Stimulated activated naive B cell treated with anti-CD40 and anti-IgM and Interleukin-4, amounts not matched to agents 10 μg/mL and 1 μg/mL and 100 μg/mL, for 72 hours (primary cell): ENCODE results near the gene FOXP1.

Source experiments
- ATAC-seq, 2 donors: fragments of 150-1000 bp; cut with Tn5 transposase; replicated peaks; 2 replicates each; pipeline ENCODE4 v1.10.0; 2021; ENCODE audit warnings: moderate library complexity in 1 of 2
- DNase-seq: peaks from one replicate; pipeline ENCODE4 v3.0.0; 2021
- H3K27ac Mint-ChIP-seq: one replicate; pipeline ENCODE4 v1.8.0; 2022; ENCODE audit warnings: mild to moderate bottlenecking, mixed read lengths
- H3K27me3 Mint-ChIP-seq, 2 donors: one replicate each; pipeline ENCODE4 v1.8.0; 2022; ENCODE audit warnings: mixed read lengths in 2 of 2
- H3K36me3 Mint-ChIP-seq, 2 donors: one replicate each; pipeline ENCODE4 v1.8.0; 2022; ENCODE audit warnings: mixed read lengths in 2 of 2, mild to moderate bottlenecking in 1 of 2
- H3K4me1 Mint-ChIP-seq, 2 donors: one replicate each; pipeline ENCODE4 v1.8.0; 2022; ENCODE audit warnings: mixed read lengths in 2 of 2, mild to moderate bottlenecking in 1 of 2
- H3K4me3 Mint-ChIP-seq, 2 donors: one replicate each; pipeline ENCODE4 v1.8.0; 2022; ENCODE audit warnings: mild to moderate bottlenecking in 2 of 2, mixed read lengths in 2 of 2, moderate library complexity in 1 of 2
- H3K9me3 Mint-ChIP-seq, 2 donors: one replicate each; pipeline ENCODE4 v1.8.0; 2022; ENCODE audit warnings: mixed read lengths in 2 of 2, mild to moderate bottlenecking in 1 of 2

Gene FOXP1

DNA sequence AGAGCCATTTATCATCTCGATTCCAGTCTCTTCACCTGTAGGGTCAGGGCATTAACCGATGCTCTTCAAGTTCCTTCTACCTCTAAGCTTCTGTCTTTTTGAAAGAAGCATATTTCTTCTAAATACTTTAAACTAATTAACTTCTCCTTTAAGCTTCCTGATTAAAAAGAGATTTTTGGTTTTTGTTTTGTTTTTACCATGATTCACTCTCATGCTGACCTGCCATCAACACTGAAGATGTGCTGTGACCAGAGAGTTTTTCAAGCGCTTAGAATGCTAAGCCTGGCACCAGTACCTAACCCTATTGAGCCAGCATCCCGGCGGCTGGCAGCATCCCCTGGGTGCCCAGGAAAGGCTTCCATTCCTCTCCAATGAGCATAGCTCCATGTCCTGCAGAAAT is 89.3 kb downstream of the FOXP1 start:
- peak overlapping the region in 1 of 2 donors; percentile 31 for H3K4me3 Mint-ChIP-seq
- H3K9me3 Mint-ChIP-seq: peaks cover 6 to 9% of the 10 kb centered on the region in 2 donors
- H3K27me3 Mint-ChIP-seq: no peaks in the 10 kb centered on the region
- H3K4me1 Mint-ChIP-seq: peaks cover 41 to 73% of the 10 kb centered on the region in 2 donors
- DNase-seq (no peak), ATAC-seq (peak in 1 of 2 donors; percentile 19)
- H3K27ac Mint-ChIP-seq: peak overlapping the region; percentile 83
- peaks cover 35 to 41% of the 10 kb centered on the region in 2 donors for H3K36me3 Mint-ChIP-seq

DNA sequence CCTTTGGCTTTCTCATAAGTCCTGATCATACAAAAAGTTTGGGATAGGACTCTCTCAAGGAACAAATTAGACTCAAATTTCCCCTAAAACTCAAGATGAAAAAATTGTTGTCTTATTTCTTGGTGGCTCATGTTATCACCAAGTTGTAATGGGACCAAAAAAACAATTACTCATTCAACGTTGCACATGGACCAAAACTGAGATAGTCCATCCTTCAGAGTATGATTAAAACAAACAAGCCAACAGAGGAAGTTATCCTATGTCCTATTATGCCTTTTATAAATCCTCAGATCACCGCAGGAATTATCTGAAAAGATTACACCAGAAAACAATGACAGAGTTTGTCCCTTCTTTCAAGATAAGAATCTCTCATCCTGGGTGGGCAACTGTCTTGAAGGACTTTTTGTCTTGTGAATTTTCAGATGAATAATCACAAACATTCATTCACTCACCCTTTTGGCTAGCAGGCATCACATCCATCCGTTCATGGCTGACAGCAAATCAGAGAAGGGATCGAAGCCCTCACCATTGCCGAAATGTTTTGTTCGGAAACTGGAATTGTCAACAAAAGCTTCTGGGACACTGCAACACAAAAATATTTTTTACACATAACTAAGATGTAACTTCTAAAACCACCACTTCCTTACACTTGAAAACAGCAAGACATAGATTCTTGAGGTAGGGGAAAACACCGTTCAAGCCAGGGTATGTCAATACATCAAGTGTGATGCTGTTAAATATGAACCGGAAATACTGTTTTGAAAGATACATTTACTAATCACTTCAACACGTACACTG is 90.4 kb downstream of the FOXP1 start:
- Mint-ChIP-seq H3K4me3 (no peak overlapping the region), H3K9me3 (peaks cover 6 to 9% of the 10 kb centered on the region in 2 donors), H3K27me3 (no peaks in the 10 kb centered on the region), H3K27ac (peak overlapping the region; percentile 88), H3K4me1 (peaks cover 41 to 73% of the 10 kb centered on the region in 2 donors), H3K36me3 (peaks cover 39 to 42% of the 10 kb centered on the region in 2 donors)
- DNase-seq (no peak), ATAC-seq (peak; percentile 78 to 88)

DNA sequence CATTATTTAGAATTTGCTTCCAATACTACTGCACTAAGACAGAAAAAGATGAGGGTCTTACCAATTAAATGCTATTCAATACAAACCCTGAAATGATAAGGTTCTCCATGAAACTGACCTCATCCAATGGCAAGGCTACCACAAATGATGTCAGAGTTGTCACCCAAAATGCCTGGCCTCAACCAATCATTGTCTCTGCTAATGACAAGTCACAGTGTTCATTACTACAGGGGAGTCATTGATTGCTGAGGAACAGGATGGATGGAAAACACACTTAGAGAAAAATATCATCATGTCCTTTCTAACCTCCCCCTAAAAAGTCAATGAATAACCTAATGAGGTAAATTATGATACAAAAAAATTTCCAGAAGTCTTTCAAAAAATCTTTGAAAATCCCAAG is 91.0 kb downstream of the FOXP1 start:
- Mint-ChIP-seq H3K27me3 (no peaks in the 10 kb centered on the region), H3K27ac (peak overlapping the region; percentile 81), H3K4me1 (peaks cover 40 to 72% of the 10 kb centered on the region in 2 donors), H3K4me3 (no peak overlapping the region), H3K36me3 (peaks cover 39 to 42% of the 10 kb centered on the region in 2 donors), H3K9me3 (peaks cover 6 to 9% of the 10 kb centered on the region in 2 donors)
- no peak for DNase-seq
- ATAC-seq: peak; percentile 20 to 35

DNA sequence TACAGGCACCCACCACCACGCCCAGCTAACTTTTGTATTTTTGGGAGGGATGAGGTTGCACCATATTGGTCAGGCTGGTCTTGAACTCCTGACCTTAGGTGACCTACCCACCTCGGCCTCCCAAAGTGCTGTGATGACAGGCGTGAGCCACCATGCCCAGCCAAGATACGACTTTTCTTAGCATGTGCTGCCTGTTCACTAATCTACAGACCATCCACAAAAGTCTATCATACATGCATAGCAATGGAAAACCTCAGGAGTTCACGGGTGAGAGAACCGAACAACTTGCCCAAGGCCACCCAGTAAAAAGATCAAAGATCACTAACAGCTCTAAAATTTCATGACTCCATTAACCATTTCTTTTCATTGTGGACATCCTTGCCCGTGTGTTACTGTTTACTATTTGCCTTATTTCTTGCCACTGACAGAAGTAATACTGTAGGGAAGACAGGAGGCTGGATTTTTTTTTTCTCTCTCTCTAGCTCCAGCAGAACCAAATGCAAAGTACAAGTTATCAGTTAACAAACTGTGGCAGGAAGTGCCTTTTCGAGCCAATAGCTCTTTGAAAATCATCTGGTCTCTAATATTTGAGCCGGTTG is 92.3 kb downstream of the FOXP1 start:
- H3K36me3 Mint-ChIP-seq: peaks cover 38 to 42% of the 10 kb centered on the region in 2 donors
- H3K4me3 Mint-ChIP-seq: no peak overlapping the region
- H3K9me3 Mint-ChIP-seq: peaks cover 6 to 9% of the 10 kb centered on the region in 2 donors
- H3K4me1 Mint-ChIP-seq: peaks cover 37 to 70% of the 10 kb centered on the region in 2 donors
- no peak overlapping the region for H3K27ac Mint-ChIP-seq
- no peak for ATAC-seq
- DNase-seq: no peak
- H3K27me3 Mint-ChIP-seq: no peaks in the 10 kb centered on the region

DNA sequence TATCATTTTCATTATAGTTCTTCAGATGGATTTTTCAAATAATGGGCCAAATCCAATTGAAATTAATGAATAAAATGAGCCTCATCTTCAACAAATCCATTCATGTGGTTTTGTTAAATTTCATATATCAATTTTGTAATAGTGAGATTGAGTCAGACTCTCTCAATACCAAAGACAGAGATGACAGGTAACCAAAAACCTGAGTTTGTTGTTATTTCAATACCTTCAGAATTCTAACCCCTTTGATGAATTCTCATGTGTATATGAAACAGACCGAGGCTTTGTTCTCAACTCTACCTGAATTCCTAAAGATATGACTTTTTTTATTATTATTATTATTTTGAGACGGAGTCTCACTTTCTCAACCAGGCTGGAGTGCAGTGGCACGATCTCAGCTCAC is 92.8 kb downstream of the FOXP1 start:
- peaks cover 6 to 9% of the 10 kb centered on the region in 2 donors for H3K9me3 Mint-ChIP-seq
- no peak for DNase-seq
- H3K4me3 Mint-ChIP-seq: no peak overlapping the region
- H3K27ac Mint-ChIP-seq: no peak overlapping the region
- no peaks in the 10 kb centered on the region for H3K27me3 Mint-ChIP-seq
- ATAC-seq: no peak
- H3K4me1 Mint-ChIP-seq: peaks cover 36 to 69% of the 10 kb centered on the region in 2 donors
- peaks cover 36 to 42% of the 10 kb centered on the region in 2 donors for H3K36me3 Mint-ChIP-seq

DNA sequence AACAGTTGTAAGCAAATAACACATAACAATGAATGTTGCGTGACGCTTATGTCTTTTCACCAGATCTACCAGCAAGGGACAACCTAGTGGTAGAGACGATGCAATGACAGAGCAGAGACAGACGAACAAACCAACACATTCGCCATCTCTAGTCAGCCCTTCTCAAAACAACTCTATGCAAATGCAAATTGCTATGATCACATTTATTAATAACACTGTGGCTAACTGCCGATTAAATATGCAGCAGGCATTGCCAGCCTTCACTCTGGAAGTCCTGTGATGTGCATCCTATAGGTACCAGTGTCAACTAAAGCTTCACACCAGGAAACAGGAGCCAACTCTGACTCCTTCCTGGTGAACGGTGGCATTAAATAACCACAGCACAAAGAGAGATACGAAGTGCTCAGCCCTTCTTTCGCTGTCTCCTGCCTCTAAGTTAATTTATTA is 94.2 kb downstream of the FOXP1 start:
- Mint-ChIP-seq H3K4me3 (no peak overlapping the region), H3K27me3 (no peaks in the 10 kb centered on the region), H3K27ac (peak overlapping the region; percentile 31), H3K4me1 (peaks cover 29 to 66% of the 10 kb centered on the region in 2 donors), H3K9me3 (peaks cover 6 to 9% of the 10 kb centered on the region in 2 donors), H3K36me3 (peaks cover 36 to 43% of the 10 kb centered on the region in 2 donors)
- DNase-seq (no peak), ATAC-seq (no peak)

DNA sequence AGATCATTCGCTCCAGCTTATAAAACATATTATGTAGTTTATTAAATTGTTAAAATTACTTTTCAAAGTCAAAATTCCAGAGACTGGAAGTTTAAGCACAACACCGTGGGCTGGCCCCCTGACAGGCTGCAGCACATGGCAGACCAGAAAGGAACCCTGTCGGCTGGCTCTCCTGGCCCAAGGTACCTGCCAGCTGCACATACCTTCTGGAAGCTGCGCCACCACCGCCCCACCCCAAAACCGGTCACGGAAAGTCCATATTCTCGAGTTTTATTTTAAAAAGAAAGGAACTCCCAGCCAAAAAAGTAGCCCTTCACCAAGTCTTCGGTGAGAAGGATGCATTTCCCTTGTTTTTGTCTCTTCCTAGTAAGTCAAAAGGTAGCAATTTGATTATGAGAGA is 94.6 kb downstream of the FOXP1 start:
- Mint-ChIP-seq H3K27ac (no peak overlapping the region), H3K4me1 (peaks cover 26 to 65% of the 10 kb centered on the region in 2 donors), H3K27me3 (no peaks in the 10 kb centered on the region), H3K36me3 (peaks cover 36 to 43% of the 10 kb centered on the region in 2 donors), H3K9me3 (peaks cover 6 to 9% of the 10 kb centered on the region in 2 donors), H3K4me3 (no peak overlapping the region)
- no peak for DNase-seq
- no peak for ATAC-seq

DNA sequence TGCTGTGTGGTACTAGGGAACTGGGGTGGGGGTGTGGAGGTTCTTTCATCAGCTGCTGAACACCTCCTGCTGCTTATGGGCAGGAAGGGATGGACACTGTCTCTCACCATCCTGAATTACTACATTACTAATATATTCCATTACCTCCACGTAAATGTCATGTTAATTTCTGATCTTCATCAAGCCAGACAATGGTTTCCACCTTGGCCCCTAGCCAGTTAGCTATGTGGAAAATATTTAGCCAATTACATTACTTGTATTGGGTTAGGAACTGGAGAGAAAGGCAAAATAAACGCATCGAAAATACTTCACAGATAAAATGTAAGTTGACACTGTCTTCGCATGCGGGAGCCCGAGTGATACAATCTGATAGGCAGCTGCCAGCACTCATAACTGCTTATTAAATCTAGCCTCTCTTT is 95.1 kb downstream of the FOXP1 start:
- DNase-seq (no peak), ATAC-seq (no peak)
- Mint-ChIP-seq H3K36me3 (peaks cover 37 to 44% of the 10 kb centered on the region in 2 donors), H3K9me3 (peaks cover 6 to 9% of the 10 kb centered on the region in 2 donors), H3K27me3 (no peaks in the 10 kb centered on the region), H3K27ac (no peak overlapping the region), H3K4me1 (peaks cover 27 to 67% of the 10 kb centered on the region in 2 donors), H3K4me3 (no peak overlapping the region)

DNA sequence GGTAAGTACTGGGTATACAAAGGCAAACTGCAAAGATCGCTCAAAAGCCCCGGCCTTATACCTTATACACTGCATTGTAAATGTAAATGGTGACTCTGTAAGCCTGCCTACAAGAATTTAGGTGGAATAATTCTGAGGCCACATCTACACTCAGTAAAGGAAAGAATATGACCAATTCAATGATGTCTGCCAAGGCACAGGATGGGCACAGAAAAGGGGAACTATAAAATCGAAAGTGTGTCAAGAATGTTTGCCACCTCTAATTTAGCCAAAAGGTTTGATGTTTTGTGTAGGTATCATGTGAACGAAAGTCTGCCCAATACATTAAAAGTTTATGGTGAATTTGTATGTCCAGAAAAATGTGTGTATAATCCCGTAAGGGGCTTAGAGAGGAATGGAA is 96.1 kb downstream of the FOXP1 start:
- peaks cover 20 to 57% of the 10 kb centered on the region in 2 donors for H3K4me1 Mint-ChIP-seq
- no peaks in the 10 kb centered on the region for H3K27me3 Mint-ChIP-seq
- ATAC-seq (peak; percentile 89 to 92), DNase-seq (no peak)
- H3K9me3 Mint-ChIP-seq: peaks cover 4 to 6% of the 10 kb centered on the region in 2 donors
- H3K4me3 Mint-ChIP-seq: peak overlapping the region; percentile 1 to 60
- peaks cover 27 to 34% of the 10 kb centered on the region in 2 donors for H3K36me3 Mint-ChIP-seq
- H3K27ac Mint-ChIP-seq: peak overlapping the region; percentile 86

DNA sequence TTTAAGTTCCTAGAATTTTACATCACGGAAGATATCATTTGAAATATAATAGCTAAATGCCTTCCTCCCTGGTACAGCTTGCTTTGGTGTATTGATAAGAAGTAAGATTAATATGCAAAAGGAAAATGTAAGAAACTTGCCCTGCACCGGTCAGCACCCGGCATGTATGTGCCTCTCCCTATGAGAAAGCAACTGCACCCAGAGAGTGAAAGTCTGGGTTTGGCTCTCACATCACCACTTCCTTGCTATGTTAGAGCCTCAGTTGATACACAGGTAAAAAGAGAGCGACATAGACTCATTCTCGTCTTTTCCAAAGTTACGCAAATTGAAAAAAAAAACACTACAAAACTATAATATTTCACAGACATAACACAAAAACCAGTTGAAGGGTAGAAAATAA is 96.7 kb downstream of the FOXP1 start:
- DNase-seq (no peak), ATAC-seq (no peak)
- H3K27me3 Mint-ChIP-seq: no peaks in the 10 kb centered on the region
- peaks cover 4 to 5% of the 10 kb centered on the region in 2 donors for H3K9me3 Mint-ChIP-seq
- peak overlapping the region; percentile 86 for H3K27ac Mint-ChIP-seq
- peaks cover 25 to 33% of the 10 kb centered on the region in 2 donors for H3K36me3 Mint-ChIP-seq
- peaks cover 21 to 54% of the 10 kb centered on the region in 2 donors for H3K4me1 Mint-ChIP-seq
- no peak overlapping the region for H3K4me3 Mint-ChIP-seq

DNA sequence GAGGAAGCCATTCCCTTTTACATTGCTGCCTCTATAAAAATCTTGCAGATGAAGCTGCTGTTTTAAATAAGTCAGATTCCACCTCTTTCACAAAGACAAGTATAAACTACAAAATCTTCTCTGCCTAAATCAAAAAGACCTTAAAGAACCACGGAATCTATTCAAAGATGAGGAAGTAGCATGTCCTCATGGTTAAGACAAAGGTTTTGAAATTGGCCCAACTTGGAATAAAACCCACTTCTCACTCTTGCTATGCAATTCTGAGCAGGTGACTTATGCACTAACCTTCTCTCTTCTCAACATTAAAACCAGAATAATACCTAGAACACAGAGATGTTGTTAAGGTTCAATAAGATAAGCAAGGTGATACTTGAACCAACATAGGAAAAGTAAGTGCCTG is 97.6 kb downstream of the FOXP1 start:
- Mint-ChIP-seq H3K4me3 (peak overlapping the region in 1 of 2 donors; percentile 6), H3K9me3 (no peaks in the 10 kb centered on the region), H3K4me1 (peaks cover 24 to 54% of the 10 kb centered on the region in 2 donors), H3K27ac (no peak overlapping the region), H3K27me3 (no peaks in the 10 kb centered on the region), H3K36me3 (peaks cover 22 to 29% of the 10 kb centered on the region in 2 donors)
- DNase-seq (no peak), ATAC-seq (peak in 1 of 2 donors; percentile 27)

DNA sequence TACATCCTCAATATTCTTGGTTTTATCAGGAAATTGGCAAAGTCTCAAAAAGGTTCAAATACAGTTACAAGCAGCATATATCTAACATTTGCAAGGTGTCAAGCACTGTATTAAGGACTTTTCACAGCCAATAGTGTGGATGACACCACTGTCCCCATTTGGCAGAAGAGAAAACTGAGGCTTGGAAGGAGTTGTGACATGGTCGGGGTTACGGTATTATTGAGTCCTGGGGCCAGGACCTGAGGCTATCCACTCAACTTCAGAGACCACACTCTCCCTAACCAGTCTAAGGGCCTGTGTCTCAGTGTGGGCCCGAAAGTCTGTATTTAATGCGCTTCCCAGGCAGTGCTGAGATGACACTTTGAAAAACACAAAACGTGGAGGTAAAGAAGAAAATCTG is 99.1 kb downstream of the FOXP1 start:
- no peak overlapping the region for H3K4me3 Mint-ChIP-seq
- DNase-seq: no peak
- no peak for ATAC-seq
- peaks cover 13 to 27% of the 10 kb centered on the region in 2 donors for H3K36me3 Mint-ChIP-seq
- H3K9me3 Mint-ChIP-seq: no peaks in the 10 kb centered on the region
- no peaks in the 10 kb centered on the region for H3K27me3 Mint-ChIP-seq
- H3K4me1 Mint-ChIP-seq: peaks cover 29 to 59% of the 10 kb centered on the region in 2 donors
- H3K27ac Mint-ChIP-seq: no peak overlapping the region

DNA sequence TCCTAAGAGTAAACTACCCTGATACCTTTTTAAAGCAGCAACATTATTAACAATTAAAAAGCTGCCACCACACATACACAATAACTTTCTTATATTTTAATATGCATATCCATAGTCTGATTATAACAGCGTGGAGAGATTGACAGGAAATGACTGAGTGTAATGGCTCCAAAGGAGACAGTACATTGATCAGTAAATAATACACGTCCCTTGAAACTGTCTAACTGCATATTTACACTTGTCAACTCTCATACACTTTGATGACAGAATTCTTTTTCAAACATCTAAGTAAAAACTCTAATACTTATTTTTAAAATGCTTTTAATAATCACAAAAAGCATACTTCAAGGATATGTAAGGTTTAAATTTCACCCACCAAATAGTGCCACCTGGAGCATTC is 99.5 kb downstream of the FOXP1 start:
- Mint-ChIP-seq H3K27me3 (no peaks in the 10 kb centered on the region), H3K27ac (no peak overlapping the region), H3K36me3 (peaks cover 11 to 25% of the 10 kb centered on the region in 2 donors), H3K4me1 (peaks cover 29 to 61% of the 10 kb centered on the region in 2 donors), H3K9me3 (no peaks in the 10 kb centered on the region), H3K4me3 (no peak overlapping the region)
- DNase-seq (no peak), ATAC-seq (no peak)

DNA sequence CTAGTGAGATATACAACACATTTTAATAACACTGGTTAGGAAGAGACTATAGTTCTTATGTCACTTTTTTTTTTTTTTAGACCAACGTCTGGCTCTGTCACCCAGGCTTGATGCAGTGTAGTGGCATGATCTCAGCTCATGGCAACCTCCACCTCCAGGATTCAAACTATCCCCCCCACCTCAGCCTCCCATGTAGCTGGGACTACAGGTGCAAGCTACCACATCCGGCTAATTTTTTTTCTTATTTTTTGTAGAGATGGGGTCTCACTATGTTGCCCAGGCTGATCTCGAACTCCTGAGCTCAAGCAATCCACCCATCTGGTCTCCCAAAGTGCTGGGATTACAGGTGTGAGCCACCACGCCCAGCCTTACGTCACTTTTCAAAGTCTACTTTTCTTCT is 100.8 kb downstream of the FOXP1 start:
- H3K9me3 Mint-ChIP-seq: no peaks in the 10 kb centered on the region
- H3K4me1 Mint-ChIP-seq: peaks cover 32 to 62% of the 10 kb centered on the region in 2 donors
- no peak overlapping the region for H3K27ac Mint-ChIP-seq
- no peak overlapping the region for H3K4me3 Mint-ChIP-seq
- peaks cover 12 to 26% of the 10 kb centered on the region in 2 donors for H3K36me3 Mint-ChIP-seq
- DNase-seq: no peak
- H3K27me3 Mint-ChIP-seq: no peaks in the 10 kb centered on the region
- ATAC-seq: no peak
